GM19463 (cell line): ENCODE data around the gene BAHCC1.

Source experiments
- ATAC-seq: cut with Tn5 transposase; IDR thresholded peaks from one replicate; pipeline ENCODE4 v1.9.1; 2021; ENCODE audit warnings: mild to moderate bottlenecking, moderate library complexity; ENCODE audit not compliant: unreplicated experiment

BAHCC1 gene

GRCh38 chr17:81440051-81440471, 44.8 kb downstream of the BAHCC1 start:
- ATAC-seq = no peak

GRCh38 chr17:81440511-81441244, 45.4 kb downstream of the BAHCC1 start:
- ATAC-seq = no peak

GRCh38 chr17:81442791-81443190, 47.5 kb downstream of the BAHCC1 start:
- ATAC-seq = no peak

- ATAC-seq = no peak
Measured at GRCh38 chr17:81443269-81443668, 48.0 kb downstream of the BAHCC1 start.

GRCh38 chr17:81444610-81445339, 49.5 kb downstream of the BAHCC1 start:
- no peak for ATAC-seq

GRCh38 chr17:81445642-81446503, 50.6 kb downstream of the BAHCC1 start:
- ATAC-seq = no peak

- no peak for ATAC-seq
Measured at GRCh38 chr17:81447331-81447933, 52.2 kb downstream of the BAHCC1 start.

GRCh38 chr17:81448442-81448841, 53.2 kb downstream of the BAHCC1 start:
- no peak for ATAC-seq

- ATAC-seq = no peak
Measured at GRCh38 chr17:81448950-81449349, 53.7 kb downstream of the BAHCC1 start.

GRCh38 chr17:81449351-81449750, 54.1 kb downstream of the BAHCC1 start:
- ATAC-seq = no peak

- ATAC-seq = no peak
Measured at GRCh38 chr17:81451823-81452222, 56.6 kb downstream of the BAHCC1 start.

- ATAC-seq = no peak
Measured at GRCh38 chr17:81452551-81452950, 57.3 kb downstream of the BAHCC1 start.

- ATAC-seq = no peak
Measured at GRCh38 chr17:81453076-81453475, 57.8 kb downstream of the BAHCC1 start.

GRCh38 chr17:81453712-81454111, 58.5 kb downstream of the BAHCC1 start:
- no peak for ATAC-seq

- no peak for ATAC-seq
Measured at GRCh38 chr17:81454473-81454872, 59.2 kb downstream of the BAHCC1 start.

GRCh38 chr17:81455387-81455786, 60.1 kb downstream of the BAHCC1 start:
- ATAC-seq = no peak

- no peak for ATAC-seq
Measured at GRCh38 chr17:81456091-81456490, 60.8 kb downstream of the BAHCC1 start.

GRCh38 chr17:81456798-81457197, 61.5 kb downstream of the BAHCC1 start:
- no peak for ATAC-seq

GRCh38 chr17:81457401-81457800, 62.1 kb downstream of the BAHCC1 start:
- no peak for ATAC-seq

- ATAC-seq = no peak
Measured at GRCh38 chr17:81457917-81458555, 62.8 kb downstream of the BAHCC1 start.

- ATAC-seq = no peak
Measured at GRCh38 chr17:81458628-81459027, 63.4 kb downstream of the BAHCC1 start.
